K562 (cell line): ENCODE results near the gene EHBP1.

Experiments
- ILF3 ChIP-seq: fragments of 450-650 bp; IDR thresholded peaks from 2 replicates; pipeline ENCODE4 v1.6.1; 2018; ENCODE audit warnings: antibody characterized with exemption, mild to moderate bottlenecking, moderate library complexity, borderline replicate concordance
- SP1 ChIP-seq: sonication (generic); formaldehyde crosslinking; IDR thresholded peaks from 2 replicates; pipeline ENCODE4 v1.8.1; 2022; ENCODE audit warnings: mild to moderate bottlenecking, missing genetic modification reagents

DNA sequence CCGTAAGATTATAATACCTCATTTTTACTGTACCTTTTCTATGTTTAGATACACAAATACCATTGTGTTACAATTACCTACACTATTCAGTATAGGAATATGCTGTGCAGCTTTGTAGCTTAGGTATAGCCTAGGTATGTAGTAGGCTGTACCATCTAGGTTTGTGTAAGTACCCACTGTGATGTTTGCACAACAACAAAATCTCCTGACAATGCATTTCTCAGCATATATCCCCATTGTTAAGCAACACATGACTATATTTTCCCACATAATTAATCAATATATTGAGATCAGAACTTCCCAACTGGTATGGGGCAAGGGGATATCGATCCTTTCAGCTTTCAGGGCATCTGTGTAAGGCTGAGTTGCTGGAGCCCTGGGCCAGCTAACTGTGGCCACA is 238.8 kb downstream of the EHBP1 start:
- TF ChIP-seq ILF3 (no peak), SP1 (no peak)
